NK-92 treated with Interleukin-12 subunit alpha and Interleukin-12 subunit beta, amount 100 ng/mL, for 24 hours (cell line): Measurements from ENCODE around the gene ANO1.
"Not testable (repeated sequence)": the region's sequence is repeated elsewhere in the genome, so short reads cannot be mapped to it uniquely, and the experiment has no call there.

Experiments
- DNase-seq: peaks from one replicate; lab custom pipeline; 2025; lab: John Stamatoyannopoulos, UW

The ANO1 gene

GRCh38 chr11:70212227-70212811, 134.2 kb downstream of the ANO1 start:
- no peak for DNase-seq

DNA sequence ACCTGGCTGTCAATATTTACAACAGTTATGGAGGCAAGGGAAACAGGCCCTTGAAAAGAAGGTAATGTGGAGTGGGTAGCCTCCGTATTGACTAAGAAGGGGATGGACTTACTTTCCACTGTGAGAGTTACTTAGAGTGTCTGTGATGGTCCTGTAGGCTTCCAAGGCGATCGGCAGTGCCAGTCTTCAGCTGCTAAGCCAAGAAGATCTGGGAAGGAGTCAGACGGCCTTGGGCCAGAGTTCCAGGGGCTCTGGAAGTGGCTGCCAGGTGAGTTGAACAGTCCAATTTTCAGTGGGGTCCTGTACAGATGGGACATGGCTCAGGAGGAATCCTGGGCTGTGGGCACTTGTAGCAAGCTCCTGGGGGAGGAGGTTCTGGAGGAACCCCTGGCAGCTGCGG, 139.3 kb downstream of the ANO1 start:
- DNase-seq, result not testable (repeated sequence)

DNA sequence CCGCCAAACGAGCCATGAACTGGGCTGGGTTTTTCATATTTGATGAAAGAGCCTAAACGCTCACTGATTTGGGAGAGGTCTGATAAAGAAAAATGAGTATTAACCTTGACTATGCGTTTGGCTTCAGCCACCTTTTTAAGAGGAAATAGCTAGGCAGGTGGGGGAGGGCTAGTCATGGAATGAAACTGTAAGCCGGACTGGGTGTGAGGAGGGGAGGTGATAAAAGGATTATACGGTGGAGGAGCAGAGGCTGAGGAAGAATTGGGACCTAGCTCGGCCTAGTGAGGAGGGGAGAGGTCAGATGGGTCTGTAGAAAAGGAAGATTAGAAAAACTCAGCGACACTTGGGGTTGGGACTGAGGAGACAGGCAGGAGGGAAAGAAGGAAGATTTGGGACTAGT, 140.0 kb downstream of the ANO1 start:
- DNase-seq, result not testable (repeated sequence)

DNA sequence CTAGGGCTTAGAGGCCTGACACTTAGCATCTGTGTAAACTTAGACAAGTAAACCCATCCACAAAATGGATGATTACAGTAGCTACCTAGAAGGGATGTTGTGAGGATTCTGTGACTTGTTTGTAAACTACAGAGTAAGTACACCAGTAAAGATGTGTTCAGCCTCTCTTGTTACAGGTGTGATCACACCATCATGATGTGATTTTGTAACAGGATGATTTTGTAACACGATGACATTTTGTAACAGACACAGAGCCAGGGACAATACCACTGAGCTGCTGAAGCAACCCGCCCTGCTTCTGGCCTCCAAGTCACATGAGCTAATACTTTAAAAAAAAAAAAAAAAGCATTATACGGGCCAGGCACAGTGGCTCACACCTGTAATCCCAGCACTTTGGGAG, 142.0 kb downstream of the ANO1 start:
- DNase-seq, result peak; percentile 60

- DNase-seq, result no peak
Observed at GRCh38 chr11:70220920-70221319, 142.8 kb downstream of the ANO1 start.

GRCh38 chr11:70225681-70226177, 147.6 kb downstream of the ANO1 start:
- DNase-seq, result no peak

GRCh38 chr11:70226183-70226582, 148.1 kb downstream of the ANO1 start:
- DNase-seq, result no peak

DNA sequence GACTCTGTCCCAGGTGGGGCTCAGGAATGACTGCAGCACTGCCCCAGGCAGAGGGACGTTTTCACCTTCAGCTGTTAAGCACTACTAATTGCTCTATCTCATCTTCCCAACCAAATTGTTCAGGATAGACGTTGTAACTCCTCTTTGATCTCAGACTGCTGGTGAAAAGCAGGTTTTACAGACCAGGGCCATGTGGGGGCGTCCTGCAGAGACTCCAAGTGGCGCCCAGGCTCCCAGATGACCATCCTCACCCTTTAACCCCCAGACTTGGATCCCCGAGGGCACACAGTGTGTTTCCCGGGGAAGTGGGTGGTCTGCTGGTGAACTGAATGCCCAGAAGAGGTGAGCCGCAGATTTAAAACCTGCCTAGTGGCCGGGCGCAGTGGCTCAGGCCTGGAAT, 148.8 kb downstream of the ANO1 start:
- no peak for DNase-seq

DNA sequence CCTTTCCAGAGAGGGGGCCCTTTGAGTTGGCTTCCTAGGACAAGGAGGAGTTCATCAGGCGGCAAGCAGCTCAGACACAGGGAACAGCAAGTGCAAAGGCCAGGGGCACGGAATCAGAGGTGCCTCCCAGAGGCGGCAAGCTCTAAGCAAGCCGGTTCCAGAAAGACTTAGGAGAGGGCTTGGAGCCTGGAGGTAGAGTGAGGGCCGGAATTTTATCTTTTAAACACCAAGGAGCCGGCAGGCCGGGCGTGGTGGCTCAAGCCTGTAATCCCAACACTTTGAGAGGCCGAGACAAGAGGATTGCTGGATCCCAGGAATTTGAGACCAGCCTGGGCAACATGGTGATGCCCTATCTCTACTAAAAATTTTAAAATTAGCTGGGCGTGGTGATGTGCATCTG, 151.6 kb downstream of the ANO1 start:
- no peak for DNase-seq

- no peak for DNase-seq
Observed at GRCh38 chr11:70230151-70230839, 152.2 kb downstream of the ANO1 start.

DNA sequence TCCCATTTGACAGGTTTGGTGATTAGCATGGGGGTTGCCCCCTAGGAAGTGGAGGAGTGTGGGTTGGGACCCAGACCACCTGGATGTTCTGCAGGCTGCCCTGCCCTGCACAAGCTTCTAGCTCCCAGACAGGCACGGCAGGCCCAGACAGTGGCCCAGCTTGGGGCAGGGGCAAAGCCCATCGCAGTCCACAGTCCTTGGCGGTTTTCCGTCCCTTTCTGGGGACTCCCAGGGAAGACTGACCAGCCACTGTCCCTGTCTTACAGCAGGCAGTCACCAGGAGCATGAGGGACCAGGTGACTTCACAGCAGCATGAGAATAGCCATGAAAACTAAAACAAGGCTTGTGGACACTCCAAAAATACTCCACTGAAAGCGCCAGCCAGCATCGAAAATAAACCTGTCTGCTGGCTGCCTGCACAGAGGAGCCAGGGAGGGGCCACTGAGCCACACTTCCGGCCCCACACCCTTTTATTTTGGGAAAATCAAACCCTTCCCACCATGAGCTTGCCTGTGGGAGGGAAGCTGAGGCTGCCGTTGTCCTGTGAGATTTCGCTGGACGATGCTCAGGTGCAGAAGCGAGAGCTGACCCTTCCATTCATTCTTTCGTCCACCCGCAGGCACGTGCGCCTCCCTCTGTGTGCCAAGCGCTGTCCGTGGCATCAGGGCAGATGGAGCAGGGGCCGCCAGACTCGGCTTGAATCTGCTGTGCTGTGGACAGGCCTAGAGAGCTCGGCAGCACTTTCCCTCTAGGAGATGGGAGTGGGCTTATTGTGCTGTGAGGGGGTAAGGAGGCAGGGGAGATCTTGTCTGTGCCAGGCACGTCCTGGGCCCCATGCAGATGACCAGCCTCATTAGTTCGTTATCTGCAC, 153.0 kb downstream of the ANO1 start:
- no peak for DNase-seq

- DNase-seq, result no peak
Observed at GRCh38 chr11:70233034-70233433, 154.9 kb downstream of the ANO1 start.

DNA sequence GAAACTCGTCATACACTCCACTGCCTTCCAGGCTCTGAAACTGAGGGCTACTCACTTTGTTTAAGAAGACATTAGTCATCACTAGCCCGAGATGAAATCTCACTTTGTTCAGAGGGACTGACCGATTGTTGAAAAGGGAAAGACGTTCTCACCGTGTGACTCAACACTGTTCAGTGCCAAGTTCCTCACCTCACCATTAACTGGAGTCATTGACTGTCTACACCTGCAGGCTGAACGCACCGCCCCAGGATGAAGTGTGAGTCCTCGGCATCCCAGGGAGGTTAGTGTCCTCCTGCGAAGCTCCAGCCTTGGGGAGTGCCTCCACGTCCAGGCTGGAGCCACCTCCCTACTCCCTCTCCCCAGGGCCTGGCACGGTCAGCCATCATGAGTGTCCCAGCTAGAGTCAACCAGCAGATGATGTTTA, 155.4 kb downstream of the ANO1 start:
- DNase-seq, result peak; percentile 28

DNA sequence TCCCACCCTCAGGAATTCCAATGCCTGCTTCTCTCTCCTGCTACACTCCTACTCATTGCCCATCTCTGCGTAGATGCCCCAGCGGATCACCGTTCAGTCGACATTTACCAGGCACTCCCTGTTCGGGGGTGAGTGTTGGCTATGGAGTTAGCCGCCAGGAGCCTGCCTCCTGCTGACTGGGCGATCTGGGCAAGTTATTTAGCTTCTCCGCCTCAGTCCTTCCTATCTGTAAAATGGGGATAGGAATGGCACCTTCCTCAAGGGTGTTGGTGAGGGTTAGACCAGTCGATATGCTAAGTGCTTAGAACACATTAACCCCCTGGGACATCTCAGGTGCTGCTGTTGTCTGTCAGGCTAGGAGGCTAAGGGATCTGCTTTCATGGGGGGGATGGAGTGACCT, 155.8 kb downstream of the ANO1 start:
- DNase-seq, result no peak
